ENCODE measurements around the gene NAPA.
A peak's percentile ranks its signal among the peaks of the same experiment; 100 is the strongest.

Gene NAPA

GRCh38 chr19:47471381-47471732 lies 43.5 kb downstream of the NAPA start:
- H3K4me3 ChIP-seq (ENCODE audit: low read depth, low read length), result peak overlapping the region; percentile 76
- H3K36me3 ChIP-seq (ENCODE audit: control insufficient read depth, insufficient read depth, low read length), result no peaks in the 10 kb centered on the region
- no peak overlapping the region for H3K27ac ChIP-seq (ENCODE audit: low read depth, low read length)
- H3K4me1 ChIP-seq (ENCODE audit: control insufficient read depth, insufficient read depth, low read length), result peaks cover 24% of the 10 kb centered on the region; the same call in 1 of the 2 replicates
- H3K9me3 ChIP-seq (ENCODE audit: control insufficient read depth, insufficient read depth, low read length), result no peaks in the 10 kb centered on the region
- peaks cover 10% of the 10 kb centered on the region; the same call in 1 of the 2 replicates for H3K27me3 ChIP-seq (ENCODE audit: control insufficient read depth, insufficient read depth, low read length)
- H3K9ac ChIP-seq (ENCODE audit: low read depth, low read length), result no peak overlapping the region

DNA sequence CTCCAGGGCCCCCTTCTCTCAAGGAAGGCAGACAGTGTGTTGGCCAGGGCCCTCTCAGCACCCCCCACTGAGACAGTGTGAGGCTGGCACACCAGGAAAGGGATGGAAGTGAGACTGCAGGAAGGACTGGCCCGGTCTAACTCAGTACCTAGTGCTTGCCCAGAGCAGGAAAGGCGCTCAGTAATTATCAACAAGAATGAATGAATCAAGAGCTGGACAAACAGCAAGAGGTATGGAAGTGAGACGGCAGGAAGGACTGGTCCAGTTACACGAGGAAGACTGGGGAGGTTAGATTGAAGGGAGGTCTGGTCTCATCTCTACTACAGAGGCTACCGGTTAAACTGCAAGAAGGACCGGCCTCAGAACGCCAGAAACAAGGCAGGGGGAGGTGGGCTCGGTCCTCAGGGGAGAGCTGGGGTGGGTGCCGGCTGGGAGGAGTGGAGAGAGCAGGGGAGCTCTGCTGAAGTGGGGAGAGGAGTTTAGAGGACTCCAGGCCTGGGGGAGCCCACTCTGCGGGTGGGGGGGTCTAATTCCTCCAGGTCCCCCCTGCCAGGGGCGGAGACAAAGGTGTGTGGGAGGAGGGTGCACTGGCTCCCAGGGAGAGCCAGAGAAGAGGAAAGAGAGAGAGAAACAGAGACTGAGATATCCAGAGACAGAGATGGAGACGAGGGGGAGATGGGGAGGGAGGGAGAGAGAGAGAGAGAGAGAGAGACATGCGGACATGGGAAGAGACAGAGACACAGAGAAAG lies 44.2 kb downstream of the NAPA start:
- H3K4me1 ChIP-seq (ENCODE audit: control insufficient read depth, insufficient read depth, low read length), result peaks cover 24% of the 10 kb centered on the region; the same call in 1 of the 2 replicates
- H3K4me3 ChIP-seq (ENCODE audit: low read depth, low read length), result peak overlapping the region; percentile 76
- no peak overlapping the region for H3K9ac ChIP-seq (ENCODE audit: low read depth, low read length)
- no peaks in the 10 kb centered on the region for H3K9me3 ChIP-seq (ENCODE audit: control insufficient read depth, insufficient read depth, low read length)
- peaks cover 10% of the 10 kb centered on the region; the same call in 1 of the 2 replicates for H3K27me3 ChIP-seq (ENCODE audit: control insufficient read depth, insufficient read depth, low read length)
- no peak overlapping the region for H3K27ac ChIP-seq (ENCODE audit: low read depth, low read length)
- 0 out of 2 replicates have a peak, but pooled peaks cover 3% of the 10 kb centered on the region for H3K36me3 ChIP-seq (ENCODE audit: control insufficient read depth, insufficient read depth, low read length)

DNA sequence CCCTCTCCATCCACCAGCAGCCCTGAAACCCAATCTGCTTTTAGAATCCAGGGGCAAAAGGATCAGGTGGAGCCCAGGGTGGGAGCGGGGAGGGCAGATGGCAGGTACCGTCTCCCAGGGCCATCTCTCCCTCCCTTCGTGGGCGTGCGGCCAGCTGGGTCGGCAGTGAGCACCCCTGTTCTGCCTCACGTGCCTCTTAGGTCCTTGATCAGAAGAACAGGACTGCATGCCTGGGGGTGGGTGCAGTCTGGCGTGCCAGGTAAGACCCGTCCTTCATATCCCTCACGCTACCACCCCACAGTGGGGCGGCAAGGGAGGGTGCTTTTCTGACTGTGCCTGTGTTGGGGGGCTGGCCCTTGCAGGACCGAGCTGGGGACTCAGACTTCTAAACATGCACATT lies 45.1 kb downstream of the NAPA start:
- Histone ChIP-seq H3K27ac (ENCODE audit: low read depth, low read length) (no peak overlapping the region), H3K9ac (ENCODE audit: low read depth, low read length) (no peak overlapping the region), H3K4me1 (ENCODE audit: control insufficient read depth, insufficient read depth, low read length) (peaks cover 24% of the 10 kb centered on the region; the same call in 1 of the 2 replicates), H3K9me3 (ENCODE audit: control insufficient read depth, insufficient read depth, low read length) (no peaks in the 10 kb centered on the region), H3K4me3 (ENCODE audit: low read depth, low read length) (no peak overlapping the region), H3K27me3 (ENCODE audit: control insufficient read depth, insufficient read depth, low read length) (peaks cover 10% of the 10 kb centered on the region; the same call in 1 of the 2 replicates), H3K36me3 (ENCODE audit: control insufficient read depth, insufficient read depth, low read length) (peaks cover 11% of the 10 kb centered on the region)

- H3K27ac ChIP-seq (ENCODE audit: low read depth, low read length), result no peak overlapping the region
- no peaks in the 10 kb centered on the region for H3K9me3 ChIP-seq (ENCODE audit: control insufficient read depth, insufficient read depth, low read length)
Observed at GRCh38 chr19:47469363-47469700, 45.5 kb downstream of the NAPA start.

GRCh38 chr19:47467914-47468313 lies 46.9 kb downstream of the NAPA start:
- Histone ChIP-seq H3K9ac (ENCODE audit: low read depth, low read length) (no peak overlapping the region), H3K27ac (ENCODE audit: low read depth, low read length) (no peak overlapping the region), H3K27me3 (ENCODE audit: control insufficient read depth, insufficient read depth, low read length) (peaks cover 10% of the 10 kb centered on the region; the same call in 1 of the 2 replicates), H3K36me3 (ENCODE audit: control insufficient read depth, insufficient read depth, low read length) (peaks cover 11% of the 10 kb centered on the region), H3K9me3 (ENCODE audit: control insufficient read depth, insufficient read depth, low read length) (no peaks in the 10 kb centered on the region), H3K4me1 (ENCODE audit: control insufficient read depth, insufficient read depth, low read length) (peaks cover 24% of the 10 kb centered on the region; the same call in 1 of the 2 replicates), H3K4me3 (ENCODE audit: low read depth, low read length) (no peak overlapping the region)

More at GRCh38 chr19:47469363-47469700, 45.5 kb downstream of the NAPA start:
- peaks cover 10% of the 10 kb centered on the region; the same call in 1 of the 2 replicates for H3K27me3 ChIP-seq (ENCODE audit: control insufficient read depth, insufficient read depth, low read length)
- no peak overlapping the region for H3K9ac ChIP-seq (ENCODE audit: low read depth, low read length)
- H3K36me3 ChIP-seq (ENCODE audit: control insufficient read depth, insufficient read depth, low read length), result peaks cover 11% of the 10 kb centered on the region
- H3K4me1 ChIP-seq (ENCODE audit: control insufficient read depth, insufficient read depth, low read length), result peaks cover 24% of the 10 kb centered on the region; the same call in 1 of the 2 replicates
- no peak overlapping the region for H3K4me3 ChIP-seq (ENCODE audit: low read depth, low read length)

DNA sequence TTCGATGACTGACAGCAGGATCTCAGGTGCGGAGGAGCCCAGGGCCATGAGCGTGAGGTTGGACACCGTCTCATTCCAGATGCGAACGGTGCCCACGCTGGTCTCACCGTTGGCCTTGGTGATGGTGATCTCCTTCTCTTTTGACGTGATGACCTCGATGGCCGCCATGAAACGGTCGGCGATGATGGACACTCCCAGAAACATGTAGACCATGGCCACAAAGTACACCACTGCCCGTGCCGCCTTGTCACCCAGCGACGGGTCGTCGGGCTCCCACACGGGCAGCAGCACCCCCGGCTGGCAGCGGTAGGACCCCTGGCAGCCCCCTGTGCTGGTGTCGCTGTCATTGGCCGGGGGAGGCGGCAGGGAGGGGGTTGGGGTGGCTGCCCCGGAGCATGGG lies 48.9 kb downstream of the NAPA start:
- H3K9me3 ChIP-seq (ENCODE audit: control insufficient read depth, insufficient read depth, low read length), result no peaks in the 10 kb centered on the region
- H3K27ac ChIP-seq (ENCODE audit: low read depth, low read length), result no peak overlapping the region
- no peak overlapping the region for H3K9ac ChIP-seq (ENCODE audit: low read depth, low read length)
- H3K4me3 ChIP-seq (ENCODE audit: low read depth, low read length), result no peak overlapping the region
- peaks cover 7% of the 10 kb centered on the region; the same call in 1 of the 2 replicates for H3K27me3 ChIP-seq (ENCODE audit: control insufficient read depth, insufficient read depth, low read length)
- peaks cover 21% of the 10 kb centered on the region; the same call in 1 of the 2 replicates for H3K4me1 ChIP-seq (ENCODE audit: control insufficient read depth, insufficient read depth, low read length)
- H3K36me3 ChIP-seq (ENCODE audit: control insufficient read depth, insufficient read depth, low read length), result peaks cover 11% of the 10 kb centered on the region

DNA sequence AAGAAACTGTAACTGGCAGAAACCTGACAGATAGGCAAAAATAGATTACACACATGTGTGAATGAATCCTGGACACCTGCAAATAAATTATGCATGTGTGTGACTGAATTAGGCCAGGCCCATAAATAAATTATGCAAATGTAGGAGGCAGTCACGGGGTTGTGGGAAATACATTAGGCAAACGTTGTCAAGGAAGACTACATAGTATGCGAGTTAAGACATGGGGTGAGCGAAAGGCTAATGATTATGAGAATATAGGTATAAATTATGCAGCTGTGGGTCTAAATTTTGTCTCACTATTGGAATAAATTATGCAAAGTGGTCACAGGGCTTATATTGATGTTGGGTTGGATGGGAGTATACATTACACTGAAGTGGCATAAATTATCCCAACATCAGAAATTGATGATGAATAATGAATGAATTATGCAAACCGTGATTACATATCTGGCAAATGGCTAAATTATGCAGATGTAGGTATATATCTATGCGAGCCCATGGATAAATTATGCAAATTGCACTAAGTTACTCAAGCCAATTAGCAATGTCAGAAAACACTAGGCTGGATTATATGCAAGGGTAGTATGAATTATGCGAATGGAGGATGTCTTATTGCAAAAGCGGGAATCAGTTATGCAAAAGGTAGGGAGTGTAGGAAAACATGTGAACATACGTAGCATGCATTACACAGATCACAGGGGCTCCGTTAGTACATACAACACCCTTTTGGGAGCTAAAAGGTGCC lies 50.0 kb downstream of the NAPA start:
- Histone ChIP-seq H3K27me3 (ENCODE audit: control insufficient read depth, insufficient read depth, low read length) (no peaks in the 10 kb centered on the region), H3K9ac (ENCODE audit: low read depth, low read length) (no peak overlapping the region), H3K36me3 (ENCODE audit: control insufficient read depth, insufficient read depth, low read length) (peaks cover 11% of the 10 kb centered on the region), H3K9me3 (ENCODE audit: control insufficient read depth, insufficient read depth, low read length) (no peaks in the 10 kb centered on the region), H3K4me1 (ENCODE audit: control insufficient read depth, insufficient read depth, low read length) (peaks cover 14% of the 10 kb centered on the region; the same call in 1 of the 2 replicates), H3K27ac (ENCODE audit: low read depth, low read length) (no peak overlapping the region), H3K4me3 (ENCODE audit: low read depth, low read length) (no peak overlapping the region)

DNA sequence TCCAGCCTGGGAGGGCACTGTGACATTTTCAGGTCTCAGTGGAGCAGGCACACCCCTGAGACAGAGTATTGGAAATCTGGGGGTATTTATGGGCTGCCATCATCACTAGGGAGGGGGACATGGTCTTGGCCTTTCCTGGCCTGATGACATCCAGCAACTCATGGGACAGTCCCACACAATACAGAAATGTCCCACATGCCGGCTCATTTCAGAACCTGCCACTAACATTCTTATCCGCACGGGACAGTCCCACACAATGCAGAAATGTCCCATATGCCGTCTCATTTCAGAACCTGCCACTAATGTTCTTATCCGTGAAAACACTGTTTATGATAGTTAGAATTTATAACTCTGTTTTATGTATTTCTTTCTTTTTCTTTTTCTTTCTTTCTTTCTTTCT lies 53.0 kb downstream of the NAPA start:
- H3K27ac ChIP-seq (ENCODE audit: low read depth, low read length), result no peak overlapping the region
- no peak overlapping the region for H3K4me3 ChIP-seq (ENCODE audit: low read depth, low read length)
- H3K9me3 ChIP-seq (ENCODE audit: control insufficient read depth, insufficient read depth, low read length), result no peaks in the 10 kb centered on the region
- no peaks in the 10 kb centered on the region for H3K4me1 ChIP-seq (ENCODE audit: control insufficient read depth, insufficient read depth, low read length)
- peaks cover 11% of the 10 kb centered on the region for H3K36me3 ChIP-seq (ENCODE audit: control insufficient read depth, insufficient read depth, low read length)
- H3K9ac ChIP-seq (ENCODE audit: low read depth, low read length), result no peak overlapping the region
- H3K27me3 ChIP-seq (ENCODE audit: control insufficient read depth, insufficient read depth, low read length), result peaks cover 16% of the 10 kb centered on the region

DNA sequence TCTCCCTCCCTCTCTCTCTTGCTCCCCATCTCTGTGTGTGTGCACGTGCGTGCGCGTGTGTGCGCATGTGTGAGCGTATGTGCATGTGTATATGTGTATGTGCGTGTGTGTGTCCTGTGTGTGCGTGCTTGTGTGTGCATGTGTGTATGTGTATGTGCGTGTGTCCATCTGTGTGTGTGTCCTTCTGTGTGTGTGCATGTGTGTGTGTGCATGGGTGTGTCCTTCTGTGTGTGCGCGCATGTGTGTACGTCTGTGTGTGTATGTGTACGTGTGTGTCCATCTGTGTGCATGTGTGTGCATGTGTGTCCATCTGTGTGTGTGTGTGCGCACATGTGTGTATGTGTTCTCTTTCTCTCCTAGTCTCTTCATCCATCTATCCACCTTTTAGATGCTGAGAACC lies 55.4 kb downstream of the NAPA start:
- H3K4me1 ChIP-seq (ENCODE audit: control insufficient read depth, insufficient read depth, low read length), result no peaks in the 10 kb centered on the region
- no peaks in the 10 kb centered on the region for H3K36me3 ChIP-seq (ENCODE audit: control insufficient read depth, insufficient read depth, low read length)
- H3K27ac ChIP-seq (ENCODE audit: low read depth, low read length), result no peak overlapping the region
- peaks cover 19% of the 10 kb centered on the region for H3K27me3 ChIP-seq (ENCODE audit: control insufficient read depth, insufficient read depth, low read length)
- H3K4me3 ChIP-seq (ENCODE audit: low read depth, low read length), result no peak overlapping the region
- H3K9ac ChIP-seq (ENCODE audit: low read depth, low read length), result no peak overlapping the region
- no peaks in the 10 kb centered on the region for H3K9me3 ChIP-seq (ENCODE audit: control insufficient read depth, insufficient read depth, low read length)

- Histone ChIP-seq H3K27me3 (ENCODE audit: control insufficient read depth, insufficient read depth, low read length) (peaks cover 19% of the 10 kb centered on the region), H3K9ac (ENCODE audit: low read depth, low read length) (no peak overlapping the region), H3K4me3 (ENCODE audit: low read depth, low read length) (no peak overlapping the region), H3K27ac (ENCODE audit: low read depth, low read length) (no peak overlapping the region), H3K36me3 (ENCODE audit: control insufficient read depth, insufficient read depth, low read length) (no peaks in the 10 kb centered on the region), H3K4me1 (ENCODE audit: control insufficient read depth, insufficient read depth, low read length) (no peaks in the 10 kb centered on the region), H3K9me3 (ENCODE audit: control insufficient read depth, insufficient read depth, low read length) (no peaks in the 10 kb centered on the region)
Observed at GRCh38 chr19:47458672-47459071, 56.2 kb downstream of the NAPA start.
